Right lobe of liver (tissue), 4 donors: ENCODE results near the gene BUD13.

ENCODE experiments used
- POLR2A ChIP-seq: fragments of 450-650 bp; IDR thresholded peaks from one replicate; pipeline ENCODE4 v1.6.1; 2017; ENCODE audit warnings: antibody characterized with exemption, mild to moderate bottlenecking
- TF ChIP-seq, protein P1 (sequence below), 4 donors: fragments of 200-600 bp in 3 of 4; fragments of 450-650 bp in 1 of 4; IDR thresholded peaks; one replicate each; pipeline versions ENCODE4 v1.5.1 to v1.8.0; 2016 to 2022; ENCODE audit warnings: antibody characterized with exemption in 4 of 4, mild to moderate bottlenecking in 2 of 4
- donor health status: DM: no; HTN: no; CAD: no.
- donor health status: DM: no; HTN: no; CAD: no.
- donor health status: DM: no; HTN: yes; CAD: no.

DNA sequence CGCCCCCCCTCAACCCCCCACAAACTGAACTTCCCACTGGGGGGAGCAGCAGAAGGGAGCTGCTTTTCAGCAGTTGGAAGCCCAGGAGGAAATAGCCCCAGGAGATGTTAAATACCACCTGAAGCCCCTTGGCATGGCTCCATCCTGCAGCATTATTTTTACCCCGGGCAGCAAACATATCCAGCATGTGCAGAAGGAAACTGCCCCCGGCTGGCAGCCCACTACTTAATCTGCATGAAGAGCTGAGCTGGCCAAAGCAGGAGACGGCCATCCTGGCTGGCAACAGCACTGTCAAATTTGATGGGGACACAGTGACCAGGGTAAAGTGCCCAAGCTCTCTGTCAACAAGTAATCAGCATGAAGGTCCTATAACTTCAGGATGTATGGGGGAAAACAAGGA lies 32.0 kb downstream of the BUD13 start:
- TF ChIP-seq, protein P1, sequence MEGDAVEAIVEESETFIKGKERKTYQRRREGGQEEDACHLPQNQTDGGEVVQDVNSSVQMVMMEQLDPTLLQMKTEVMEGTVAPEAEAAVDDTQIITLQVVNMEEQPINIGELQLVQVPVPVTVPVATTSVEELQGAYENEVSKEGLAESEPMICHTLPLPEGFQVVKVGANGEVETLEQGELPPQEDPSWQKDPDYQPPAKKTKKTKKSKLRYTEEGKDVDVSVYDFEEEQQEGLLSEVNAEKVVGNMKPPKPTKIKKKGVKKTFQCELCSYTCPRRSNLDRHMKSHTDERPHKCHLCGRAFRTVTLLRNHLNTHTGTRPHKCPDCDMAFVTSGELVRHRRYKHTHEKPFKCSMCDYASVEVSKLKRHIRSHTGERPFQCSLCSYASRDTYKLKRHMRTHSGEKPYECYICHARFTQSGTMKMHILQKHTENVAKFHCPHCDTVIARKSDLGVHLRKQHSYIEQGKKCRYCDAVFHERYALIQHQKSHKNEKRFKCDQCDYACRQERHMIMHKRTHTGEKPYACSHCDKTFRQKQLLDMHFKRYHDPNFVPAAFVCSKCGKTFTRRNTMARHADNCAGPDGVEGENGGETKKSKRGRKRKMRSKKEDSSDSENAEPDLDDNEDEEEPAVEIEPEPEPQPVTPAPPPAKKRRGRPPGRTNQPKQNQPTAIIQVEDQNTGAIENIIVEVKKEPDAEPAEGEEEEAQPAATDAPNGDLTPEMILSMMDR (IDR thresholded peaks at IDR 0.05), result no peak
- TF ChIP-seq POLR2A, result no peak
